ENCODE data around the gene SLC35G6.
"Not testable (repeated sequence)": the region's sequence is repeated elsewhere in the genome, so short reads cannot be mapped to it uniquely, and the experiment has no call there.

SLC35G6 gene

GRCh38 chr17:7479213-7480088, 1.8 kb upstream of the SLC35G6 start, which contains the start of gene ZBTB4:
Gene ZBTB4, minus strand, starts transcription at chr17:7479631. Its CDS starts 12,830 bp downstream, at chr17:7466801.
- no peak for DNase-seq

GRCh38 chr17:7480089-7480384, 1.2 kb upstream of the SLC35G6 start:
- DNase-seq: no peak

- not testable (repeated sequence) for DNase-seq
These were observed 846 bp downstream of the SLC35G6 start for GRCh38 chr17:7481842-7482741.

- not testable (repeated sequence) for DNase-seq
These were observed 1.5 kb downstream of the SLC35G6 start for GRCh38 chr17:7482742-7483088.

- DNase-seq: peak; percentile 43
These were observed 2.2 kb downstream of the SLC35G6 start for GRCh38 chr17:7483255-7484066.

GRCh38 chr17:7484067-7484918, 3.0 kb downstream of the SLC35G6 start, which contains the start of gene POLR2A:
Gene POLR2A, plus strand, starts transcription at chr17:7484366.
- peak; percentile 43 for DNase-seq

- DNase-seq: no peak
These were observed 3.7 kb downstream of the SLC35G6 start for GRCh38 chr17:7484919-7485377.

- DNase-seq: no peak
These were observed 4.9 kb downstream of the SLC35G6 start for GRCh38 chr17:7486181-7486580.

- no peak for DNase-seq
These were observed 8.9 kb downstream of the SLC35G6 start for GRCh38 chr17:7490144-7490543.

GRCh38 chr17:7491583-7491982, 10.3 kb downstream of the SLC35G6 start:
- no peak for DNase-seq

GRCh38 chr17:7493941-7494340, 12.7 kb downstream of the SLC35G6 start:
- DNase-seq: no peak

- no peak for DNase-seq
These were observed 14.7 kb downstream of the SLC35G6 start for GRCh38 chr17:7495906-7496434.

GRCh38 chr17:7496470-7497183, 15.4 kb downstream of the SLC35G6 start:
- no peak for DNase-seq

GRCh38 chr17:7497228-7497627, 16.0 kb downstream of the SLC35G6 start:
- no peak for DNase-seq

GRCh38 chr17:7497636-7498035, 16.4 kb downstream of the SLC35G6 start:
- no peak for DNase-seq

GRCh38 chr17:7499161-7499560, 17.9 kb downstream of the SLC35G6 start:
- DNase-seq: no peak

- DNase-seq: no peak
These were observed 20.5 kb downstream of the SLC35G6 start for GRCh38 chr17:7501729-7502128.

GRCh38 chr17:7502171-7502847, 21.1 kb downstream of the SLC35G6 start:
- DNase-seq: no peak

- no peak for DNase-seq
These were observed 21.7 kb downstream of the SLC35G6 start for GRCh38 chr17:7502987-7503386.

- DNase-seq: no peak
These were observed 22.3 kb downstream of the SLC35G6 start for GRCh38 chr17:7503521-7503920.

All from SIG-M5 (cell line).